Body of pancreas (tissue), 4 donors: ENCODE data around the gene CDR2. TPM values are rescaled to one million over a fixed set of nuclear protein-coding genes. Genes with fewer than 3 reads are reported as not detected.
"Not testable (repeated sequence)": the region's sequence is repeated elsewhere in the genome, so short reads cannot be mapped to it uniquely, and the experiment has no call there.

Experiments
- ATAC-seq: fragments of 150-250 bp; one replicate; pipeline ENCODE4 v1.9.1; 2016
- DNase-seq, 4 donors: peaks; one replicate each; pipeline ENCODE4 v3.0.0-alpha.2; 2019
- H3K27ac ChIP-seq, 4 donors: fragments of 200-600 bp; sonication (generic); 1 replicate in 3 of 4; 2 replicates in 1 of 4; pipeline versions ENCODE4 v1.5.1 to v1.6.1; 2016 to 2019; ENCODE audit warnings: mild to moderate bottlenecking in 1 of 4, mixed read lengths in 1 of 4, moderate library complexity in 1 of 4
- H3K27me3 ChIP-seq, 2 donors: fragments of 200-600 bp; sonication (generic); one replicate each; pipeline ENCODE4 v1.6.0; 2016; ENCODE audit warnings: mild to moderate bottlenecking in 1 of 2
- H3K36me3 ChIP-seq, 2 donors: fragments of 200-600 bp; sonication (generic); replicated peaks in 1 of 2; 2 replicates each; pipeline ENCODE4 v1.5.1; 2016; ENCODE audit warnings: low read depth in 2 of 2; ENCODE audit not compliant: insufficient read depth in 1 of 2
- H3K4me1 ChIP-seq: fragments of 200-600 bp; sonication (generic); one replicate; pipeline ENCODE4 v1.6.0; 2016
- H3K4me3 ChIP-seq, 2 donors: fragments of 200-600 bp; sonication (generic); 1 replicate in 1 of 2; 2 replicates in 1 of 2; pipeline ENCODE4 v1.5.1; 2016 to 2019
- H3K9me3 ChIP-seq, 3 donors: fragments of 200-600 bp; sonication (generic); 1 replicate in 2 of 3; 2 replicates in 1 of 3; pipeline ENCODE4 v1.5.1; 2016
- CTCF ChIP-seq, 7 experiments: fragments of 450-650 bp in 4 of 7; fragments of 200-600 bp in 3 of 7; sonication (generic) in 3 of 7; IDR thresholded peaks; one replicate each; pipeline ENCODE4 v1.5.1; 2016 to 2019; ENCODE audit warnings: antibody characterized with exemption in 7 of 7
- POLR2A ChIP-seq, 3 donors: fragments of 450-650 bp; IDR thresholded peaks; one replicate each; pipeline ENCODE4 v1.6.1; 2016; ENCODE audit warnings: antibody characterized with exemption in 3 of 3, mild to moderate bottlenecking in 2 of 3
- WGBS, 2 donors: methylation state at CpG; one replicate each; pipeline ENCODE4 v1.1.5; 2017; 5-methylcytosine and 5-hydroxymethylcytosine counted together
- intact Hi-C: fragments of 100-400 bp; cut with DNase I; formaldehyde crosslinking; loops from one replicate; pipeline ENCODE4 v1.15.1; 2023
- total RNA-seq, 2 donors: library from RNA; depleted of rRNA; stranded (reverse); fragments of >200 nt; gene quantifications; one replicate each; pipeline ENCODE4 v1.1.0, GENCODE V29; 2016

CDR2 gene
- total RNA-seq, 2 donors from 2014 or later, result 15.8 to 16.8 TPM

- ATAC-seq (no peak), DNase-seq (no peak)
- peaks cover 15% of the 10 kb centered on the region for H3K4me1 ChIP-seq
- H3K9me3 ChIP-seq, result no peaks in the 10 kb centered on the region
- H3K27ac ChIP-seq, result peak overlapping the region in 2 of 4 donors; percentile 62 to 67
- intact Hi-C loops, result no loop called here
- TF ChIP-seq CTCF (IDR thresholded peaks at IDR 0.05) (no peak), POLR2A (IDR thresholded peaks at IDR 0.05) (no peak)
- WGBS, 2 donors, result 93 to 97% methylated on average over 5 of the region's 5 CpGs
- peaks cover 0 to 7% of the 10 kb centered on the region in 2 donors for H3K36me3 ChIP-seq
- no peak overlapping the region for H3K4me3 ChIP-seq
- no peaks in the 10 kb centered on the region for H3K27me3 ChIP-seq
Measured at GRCh38 chr16:22352723-22353122, 21.7 kb downstream of the CDR2 start.

- TF ChIP-seq POLR2A (IDR thresholded peaks at IDR 0.05) (no peak), CTCF (IDR thresholded peaks at IDR 0.05) (no peak)
- 98 to 99% methylated on average over 6 of the region's 6 CpGs for WGBS, 2 donors
- no peak for ATAC-seq
Measured at GRCh38 chr16:22352140-22352539, 22.3 kb downstream of the CDR2 start.

GRCh38 chr16:22351017-22351416 is 23.4 kb downstream of the CDR2 start:
- intact Hi-C loops, H3K9me3 ChIP-seq, H3K27me3 ChIP-seq, DNase-seq, H3K27ac ChIP-seq, H3K4me3 ChIP-seq, ATAC-seq: not testable (repeated sequence)
- Histone ChIP-seq H3K4me1 (peaks cover 15% of the 10 kb centered on the region), H3K36me3 (peaks cover 0 to 18% of the 10 kb centered on the region in 2 donors)
- 96 to 97% methylated on average over 6 of the region's 6 CpGs for WGBS, 2 donors

More at GRCh38 chr16:22352140-22352539, 22.3 kb downstream of the CDR2 start:
- Histone ChIP-seq H3K27me3 (no peaks in the 10 kb centered on the region), H3K4me3 (no peak overlapping the region), H3K4me1 (peaks cover 15% of the 10 kb centered on the region), H3K36me3 (peaks cover 0 to 11% of the 10 kb centered on the region in 2 donors), H3K9me3 (no peaks in the 10 kb centered on the region), H3K27ac (no peak overlapping the region)
- intact Hi-C loops, result no loop called here
- DNase-seq, result no peak

- Histone ChIP-seq H3K9me3 (no peaks in the 10 kb centered on the region), H3K4me3 (no peak overlapping the region), H3K27me3 (no peaks in the 10 kb centered on the region), H3K27ac (no peak overlapping the region), H3K4me1 (peaks cover 3% of the 10 kb centered on the region), H3K36me3 (peaks cover 0 to 18% of the 10 kb centered on the region in 2 donors)
- TF ChIP-seq CTCF (IDR thresholded peaks at IDR 0.05) (no peak), POLR2A (IDR thresholded peaks at IDR 0.05) (no peak)
- DNase-seq (no peak), ATAC-seq (no peak)
- WGBS, 2 donors, result 61 to 72% methylated on average over 2 of the region's 2 CpGs
- intact Hi-C loops, result no loop called here
Measured at GRCh38 chr16:22348291-22348690, 26.1 kb downstream of the CDR2 start.

- no peaks in the 10 kb centered on the region for H3K27me3 ChIP-seq
- no peak for ATAC-seq
- WGBS, 2 donors, result 88 to 90% methylated on average over 16 to 20 of the region's 20 CpGs
- no peak for DNase-seq
- TF ChIP-seq CTCF (IDR thresholded peaks at IDR 0.05), result no peak
- TF ChIP-seq POLR2A (IDR thresholded peaks at IDR 0.05), result no peak
- H3K4me3 ChIP-seq, result no peak overlapping the region
- H3K36me3 ChIP-seq, result peaks cover 0 to 18% of the 10 kb centered on the region in 2 donors
- no peak overlapping the region for H3K27ac ChIP-seq
- no peaks in the 10 kb centered on the region for H3K9me3 ChIP-seq
- no peaks in the 10 kb centered on the region for H3K4me1 ChIP-seq
- intact Hi-C loops, result no loop called here
Measured at GRCh38 chr16:22347100-22347820, 27.2 kb downstream of the CDR2 start.
